Stimulated activated CD8-positive, alpha-beta memory T cell treated with anti-CD3 and anti-CD28 coated beads, Interleukin-12 subunit alpha, Interleukin-12 subunit beta, amount 100 ng/mL, for 4 hours (primary cell): Measurements from ENCODE around the gene TNS1.

Experiments used
- DNase-seq: peaks from one replicate; pipeline ENCODE4 v3.0.0-alpha.2; 2020; ENCODE audit warnings: low read depth

The TNS1 gene

GRCh38 chr2:217848351-217848957 is 154.3 kb downstream of the TNS1 start:
- no peak for DNase-seq

- DNase-seq: no peak
These were observed 155.0 kb downstream of the TNS1 start for GRCh38 chr2:217847552-217848350.

GRCh38 chr2:217847115-217847514 is 155.7 kb downstream of the TNS1 start:
- DNase-seq: no peak

- DNase-seq: no peak
These were observed 156.5 kb downstream of the TNS1 start for GRCh38 chr2:217846321-217846743.

- DNase-seq: no peak
These were observed 157.5 kb downstream of the TNS1 start for GRCh38 chr2:217845301-217845700.

- DNase-seq: no peak
These were observed 158.1 kb downstream of the TNS1 start for GRCh38 chr2:217844696-217845095.

GRCh38 chr2:217843324-217843723 is 159.5 kb downstream of the TNS1 start:
- no peak for DNase-seq

- no peak for DNase-seq
These were observed 160.8 kb downstream of the TNS1 start for GRCh38 chr2:217842017-217842416.

- no peak for DNase-seq
These were observed 162.3 kb downstream of the TNS1 start for GRCh38 chr2:217840522-217840921.

GRCh38 chr2:217839750-217840107 is 163.1 kb downstream of the TNS1 start:
- no peak for DNase-seq

GRCh38 chr2:217839073-217839749 is 163.6 kb downstream of the TNS1 start:
- no peak for DNase-seq

GRCh38 chr2:217838409-217838831 is 164.4 kb downstream of the TNS1 start:
- no peak for DNase-seq

- DNase-seq: no peak
These were observed 165.3 kb downstream of the TNS1 start for GRCh38 chr2:217837530-217837929.

- no peak for DNase-seq
These were observed 165.8 kb downstream of the TNS1 start for GRCh38 chr2:217836901-217837491.

- DNase-seq: no peak
These were observed 166.6 kb downstream of the TNS1 start for GRCh38 chr2:217835931-217836891.

GRCh38 chr2:217834744-217835513 is 167.9 kb downstream of the TNS1 start:
- no peak for DNase-seq

- DNase-seq: no peak
These were observed 168.7 kb downstream of the TNS1 start for GRCh38 chr2:217834057-217834620.

- DNase-seq: no peak
These were observed 169.4 kb downstream of the TNS1 start for GRCh38 chr2:217833439-217833838.

GRCh38 chr2:217832987-217833386 is 169.8 kb downstream of the TNS1 start:
- DNase-seq: no peak

- DNase-seq: no peak
These were observed 170.7 kb downstream of the TNS1 start for GRCh38 chr2:217832115-217832514.
